Measurements from ENCODE around the gene TNPO1.
"Not testable (repeated sequence)": the region's sequence is repeated elsewhere in the genome, so short reads cannot be mapped to it uniquely, and the experiment has no call there.

TNPO1 gene

DNA sequence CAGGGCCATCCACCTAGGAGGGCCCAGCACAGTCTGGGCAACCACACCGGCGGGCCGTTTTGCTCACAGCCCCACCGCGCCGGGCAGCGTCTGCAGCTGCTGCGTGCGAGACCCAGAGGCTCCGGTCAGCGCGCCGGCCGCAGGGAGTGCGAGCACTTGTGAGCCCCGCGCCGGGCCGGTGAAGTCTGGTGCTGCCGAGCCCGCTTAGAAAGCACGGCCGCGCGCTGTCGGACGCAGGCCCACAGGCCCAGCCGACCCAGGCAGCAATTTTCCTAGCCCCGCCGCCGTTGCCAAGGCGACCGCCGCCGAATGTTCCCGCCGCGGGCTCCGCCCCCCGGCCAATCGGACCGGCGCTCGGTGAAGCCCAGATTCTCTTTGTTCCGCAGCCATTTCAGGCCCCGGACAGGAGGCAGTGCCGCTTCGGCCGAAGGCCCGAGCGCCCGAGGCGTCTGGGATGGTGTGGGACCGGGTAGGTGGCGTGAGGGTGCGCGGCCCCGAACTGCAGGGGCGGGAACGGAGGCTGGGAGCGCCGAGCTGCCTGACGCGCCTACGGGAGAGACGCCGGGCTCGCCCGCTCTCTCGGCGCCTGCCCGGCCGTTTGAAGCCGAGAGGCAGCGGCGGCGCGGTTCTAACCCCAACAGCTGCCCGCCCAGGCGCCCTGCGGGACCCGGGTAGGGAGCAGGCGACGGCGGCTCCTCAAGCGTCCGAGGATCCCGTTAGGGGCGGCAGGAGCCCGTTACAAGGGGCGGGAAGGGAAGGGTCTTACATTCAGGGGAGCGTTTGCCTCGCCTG is at the start of gene TNPO1:
Gene TNPO1 (plus strand): TSS at position 378 of the 792 bp plus-strand sequence. CDS start 77 bp downstream, at position 455.
- DNase-seq = peak; percentile 81 to 87

DNA sequence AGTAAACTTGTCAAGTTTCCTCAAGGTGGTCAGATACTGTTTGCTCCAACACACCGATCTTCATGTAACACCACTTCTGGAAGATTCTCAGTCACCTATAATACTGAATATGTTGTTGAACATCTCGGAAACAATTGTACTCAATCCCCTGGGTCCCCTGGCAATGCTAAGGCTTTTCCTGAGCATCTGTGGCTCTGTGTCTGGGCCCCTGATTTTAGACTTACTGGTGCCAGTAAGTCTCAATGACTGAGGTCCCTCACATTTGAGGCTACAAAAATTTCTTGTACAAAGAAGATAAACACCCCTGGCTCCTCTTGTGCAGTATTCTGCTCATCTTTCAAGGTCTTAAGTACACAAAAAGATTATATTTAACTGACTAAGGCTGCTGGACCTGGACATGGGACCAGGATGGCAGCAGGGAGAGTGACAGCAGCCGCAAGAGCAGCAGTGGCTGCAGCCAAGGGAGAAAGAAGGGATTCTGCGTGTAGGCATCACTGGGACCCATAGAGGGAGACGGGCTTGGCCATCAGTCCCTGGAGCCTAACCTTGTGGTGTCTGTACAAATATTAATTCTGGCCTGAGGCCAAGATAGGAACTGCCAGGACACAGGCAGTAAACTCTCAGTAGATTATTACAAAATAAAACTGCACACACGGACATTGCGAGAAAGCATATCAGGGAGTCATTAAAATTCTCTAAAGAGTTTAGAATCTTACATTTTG is 49.0 kb upstream of the TNPO1 start:
- DNase-seq = peak; percentile 90

DNA sequence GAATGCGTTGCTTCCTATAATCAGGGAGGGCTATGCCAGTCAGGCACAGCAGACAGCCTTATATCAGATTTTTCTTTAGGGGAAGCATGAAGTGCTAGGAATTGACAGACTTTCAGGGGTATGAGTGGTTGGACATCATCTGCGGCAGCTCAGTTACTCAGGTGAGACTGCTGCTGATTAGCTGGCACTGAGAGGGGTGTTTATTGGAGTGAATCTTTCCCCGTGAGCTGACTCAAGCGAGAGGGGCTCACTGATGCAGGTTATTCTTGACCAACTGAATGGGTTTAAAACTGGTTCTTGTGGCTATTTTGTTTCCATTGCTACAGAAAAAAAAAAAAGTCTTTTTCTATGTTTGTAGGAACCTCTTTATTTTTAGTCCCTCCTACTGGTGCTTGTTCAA is 46.2 kb upstream of the TNPO1 start:
- no peak for DNase-seq

DNA sequence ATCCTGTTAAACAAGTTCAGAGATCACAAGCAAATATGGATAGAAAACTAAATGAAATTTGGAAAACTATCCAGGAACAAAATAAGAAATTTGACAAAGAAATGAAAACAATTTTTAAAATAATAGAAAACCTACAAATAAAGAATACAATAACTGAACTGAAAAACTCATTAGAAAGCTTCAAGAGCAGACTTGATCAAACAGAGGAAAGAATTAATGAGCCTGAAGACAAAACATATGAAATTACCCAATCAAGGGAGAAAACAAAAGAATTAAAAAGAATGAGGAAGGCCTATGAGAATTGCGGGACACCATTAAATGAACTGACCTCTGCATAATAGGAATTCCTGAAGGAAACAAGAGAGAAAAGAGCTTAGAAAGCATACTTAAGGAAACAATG is 39.8 kb upstream of the TNPO1 start:
- no peak for DNase-seq

DNA sequence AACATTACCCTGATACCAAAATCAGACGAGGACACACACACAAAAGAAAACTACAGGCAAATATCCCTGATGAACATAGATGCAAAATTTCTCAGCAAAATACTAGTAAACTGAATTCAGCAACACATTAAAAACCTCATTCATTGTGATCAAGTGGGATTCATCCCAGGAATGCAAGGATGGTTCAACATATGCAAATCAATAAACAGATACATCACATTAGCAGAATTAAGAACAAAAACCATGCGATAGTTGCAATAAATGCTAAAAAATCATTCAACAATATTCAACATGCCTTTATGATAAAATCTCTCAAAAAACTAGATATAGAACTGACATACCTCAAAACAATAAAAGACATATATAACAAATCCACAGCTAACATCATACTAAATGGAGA is 36.9 kb upstream of the TNPO1 start:
- DNase-seq = no peak

DNA sequence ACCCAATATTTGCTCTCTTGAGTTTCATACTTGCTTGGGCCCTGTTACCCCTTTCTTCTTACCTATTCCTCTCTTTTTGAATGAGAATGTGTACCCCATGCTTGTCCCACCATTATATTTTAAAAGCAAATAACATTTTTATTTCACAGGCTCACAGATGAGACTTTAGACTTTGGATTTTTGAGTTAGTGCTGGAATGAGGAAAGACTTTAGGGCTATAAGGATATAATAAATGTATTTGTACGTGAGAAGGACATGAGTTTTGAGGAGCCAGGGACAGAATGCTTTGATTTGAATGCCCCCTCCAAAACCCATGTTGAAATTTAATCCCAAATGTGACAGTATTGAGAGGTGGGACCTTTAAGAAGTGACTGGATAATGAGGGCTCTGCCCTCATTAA is 33.1 kb upstream of the TNPO1 start:
- no peak for DNase-seq

DNA sequence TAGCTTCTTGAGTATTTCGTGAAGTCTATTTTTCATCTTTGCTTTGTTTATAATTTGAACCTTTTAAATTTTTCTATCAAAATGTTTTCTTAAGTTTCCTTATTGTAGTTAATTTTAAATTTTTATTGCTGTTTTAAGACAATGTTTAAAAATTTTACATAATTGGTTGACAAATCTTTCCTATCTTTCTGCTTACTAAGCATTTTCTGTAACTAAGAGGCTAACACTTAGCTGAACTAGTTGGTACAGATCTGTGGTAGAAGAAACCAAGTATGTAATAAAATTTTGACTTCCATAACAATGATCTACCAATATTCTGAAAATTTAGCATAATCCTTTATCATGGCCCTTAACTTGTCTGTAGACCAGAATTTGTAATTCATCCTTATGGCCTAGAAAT is 32.3 kb upstream of the TNPO1 start:
- no peak for DNase-seq

DNA sequence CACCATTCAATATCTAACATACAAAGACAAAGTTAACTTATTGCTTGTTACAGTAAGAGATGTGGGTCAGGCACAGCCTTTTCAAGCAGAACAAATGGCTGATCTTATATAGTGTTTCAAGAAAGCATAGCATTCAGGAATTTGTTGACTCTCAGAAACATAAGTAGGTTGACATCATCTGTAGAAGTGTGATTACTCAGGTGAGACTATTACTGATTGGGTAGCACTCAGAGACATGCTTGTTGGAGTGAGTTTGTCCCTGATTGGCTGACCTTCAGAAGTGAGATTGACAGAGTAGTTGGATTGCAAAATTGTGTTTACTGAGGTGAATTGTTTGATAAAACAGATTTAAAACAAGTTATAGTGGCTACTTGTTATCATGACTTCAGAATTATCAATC is 30.7 kb upstream of the TNPO1 start:
- DNase-seq = no peak

DNA sequence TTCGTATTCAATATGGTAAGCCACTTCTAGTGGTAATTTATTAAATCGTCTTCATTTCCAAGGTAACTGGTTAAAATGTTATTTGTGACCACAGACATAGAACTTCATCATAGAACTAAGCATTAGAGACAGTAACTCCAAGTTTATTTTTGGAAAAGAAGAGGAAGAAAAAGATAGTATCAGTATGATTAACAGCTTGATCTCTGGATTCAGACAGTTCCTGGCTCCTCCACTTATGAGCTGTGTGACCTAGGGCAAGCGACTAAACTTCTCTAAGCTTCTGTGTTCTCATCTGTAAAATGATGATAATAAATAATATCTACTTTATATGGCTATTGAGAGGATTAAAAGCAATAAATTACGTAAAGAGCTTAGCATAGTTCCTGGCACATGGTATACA is 29.8 kb upstream of the TNPO1 start:
- DNase-seq = no peak

DNA sequence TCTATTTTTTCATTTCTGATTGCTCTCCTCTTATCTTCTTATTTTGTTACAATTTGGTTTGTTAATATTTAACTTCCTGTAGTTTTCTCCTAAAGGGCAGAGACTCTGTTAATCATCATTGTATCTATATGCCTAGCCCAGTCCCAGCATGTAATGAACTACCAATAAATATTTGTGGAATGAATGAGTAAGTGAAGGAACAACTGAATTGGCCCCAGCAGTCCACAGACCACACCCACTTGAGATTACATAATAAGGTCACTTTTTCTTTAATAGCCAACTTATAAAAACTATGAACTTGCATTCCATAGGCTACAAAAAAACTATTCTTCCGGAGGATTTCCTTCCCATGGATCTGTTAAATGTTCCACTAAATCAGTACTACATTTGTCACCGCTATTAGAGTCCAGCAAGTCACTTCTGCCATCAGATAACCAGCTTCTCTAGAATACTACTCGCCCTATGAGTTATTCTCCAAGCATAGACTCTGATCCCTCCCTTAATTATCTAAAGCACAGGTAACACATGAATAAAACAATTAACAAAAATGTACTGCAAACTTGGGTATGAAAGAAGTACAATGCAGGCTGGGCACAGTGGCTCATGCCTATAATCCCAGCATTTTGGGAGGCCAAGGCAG is 27.5 kb upstream of the TNPO1 start:
- DNase-seq = no peak

DNA sequence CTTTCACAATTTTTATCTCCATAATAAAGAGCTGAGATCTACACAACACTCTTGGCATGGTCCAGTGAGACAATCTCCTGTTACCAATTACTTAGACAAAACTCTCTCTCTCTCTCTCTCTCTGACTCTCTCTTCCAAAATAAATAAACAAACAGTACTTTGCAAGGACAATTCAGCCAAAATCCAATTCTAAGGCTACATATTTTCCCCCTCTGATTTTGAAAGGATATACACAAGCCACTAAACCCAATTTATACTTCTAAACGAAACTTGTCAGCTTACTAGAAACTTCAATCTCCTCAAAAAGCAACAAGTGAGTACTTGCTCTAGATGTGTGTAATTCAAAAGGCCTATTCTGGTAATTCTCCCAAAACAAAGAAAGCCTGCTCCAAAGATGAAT is 26.3 kb upstream of the TNPO1 start:
- no peak for DNase-seq

DNA sequence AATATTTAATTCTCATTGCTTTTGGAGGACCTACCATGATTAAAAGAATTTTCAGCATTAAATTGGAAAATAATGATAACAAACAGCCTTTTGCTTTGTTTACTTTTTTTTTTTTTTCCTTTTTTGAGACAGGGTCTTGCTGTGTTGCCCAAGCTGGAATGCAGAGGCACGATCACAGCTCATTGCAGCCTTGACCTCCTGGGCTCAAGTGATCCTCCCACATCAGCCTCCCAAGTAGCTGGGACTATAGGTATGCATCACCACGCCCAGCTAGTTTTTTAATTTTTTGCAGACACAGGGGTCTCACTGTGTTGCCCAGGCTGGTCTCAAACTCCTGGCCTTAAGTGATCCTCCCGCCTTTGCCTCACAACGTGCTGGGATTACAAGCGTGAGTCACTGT is 23.8 kb upstream of the TNPO1 start:
- DNase-seq = not testable (repeated sequence)

DNA sequence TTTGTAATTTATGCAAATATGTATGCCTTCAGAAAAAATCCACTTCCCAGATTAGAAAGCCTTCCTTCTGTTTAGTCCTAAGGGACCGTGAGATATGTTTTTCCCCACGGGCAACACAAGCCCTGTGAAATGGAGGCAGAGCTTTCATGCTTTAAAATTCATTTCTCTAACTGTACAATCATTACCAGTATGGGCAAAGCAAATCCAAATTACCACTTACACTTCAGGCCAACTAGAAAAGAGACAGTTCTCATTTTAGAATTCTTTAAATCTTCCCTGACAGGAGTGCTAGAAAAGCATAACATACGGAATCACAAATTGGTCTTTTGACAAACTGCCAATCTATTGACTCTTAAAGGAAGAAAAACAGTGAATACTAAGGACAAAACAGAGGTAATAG is 20.5 kb upstream of the TNPO1 start:
- no peak for DNase-seq

DNA sequence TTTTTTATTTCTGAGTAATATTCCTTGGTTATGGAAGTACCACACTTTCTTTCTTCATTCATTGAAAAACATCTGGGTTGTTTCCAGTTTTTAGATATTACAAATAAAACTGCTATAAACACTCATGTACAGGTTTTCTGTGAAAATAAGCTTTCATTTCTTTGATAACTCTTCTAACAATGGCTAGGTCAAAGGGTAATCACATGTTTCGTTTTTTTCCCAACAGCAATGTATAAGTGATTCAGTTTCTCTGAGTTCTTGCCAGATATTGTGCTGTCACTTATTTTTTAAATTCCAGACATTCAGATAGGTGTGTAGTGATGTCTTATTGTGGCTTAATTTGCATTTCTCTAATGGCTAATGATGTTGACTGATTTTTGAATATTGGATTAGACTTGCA is 16.7 kb upstream of the TNPO1 start:
- DNase-seq = no peak

DNA sequence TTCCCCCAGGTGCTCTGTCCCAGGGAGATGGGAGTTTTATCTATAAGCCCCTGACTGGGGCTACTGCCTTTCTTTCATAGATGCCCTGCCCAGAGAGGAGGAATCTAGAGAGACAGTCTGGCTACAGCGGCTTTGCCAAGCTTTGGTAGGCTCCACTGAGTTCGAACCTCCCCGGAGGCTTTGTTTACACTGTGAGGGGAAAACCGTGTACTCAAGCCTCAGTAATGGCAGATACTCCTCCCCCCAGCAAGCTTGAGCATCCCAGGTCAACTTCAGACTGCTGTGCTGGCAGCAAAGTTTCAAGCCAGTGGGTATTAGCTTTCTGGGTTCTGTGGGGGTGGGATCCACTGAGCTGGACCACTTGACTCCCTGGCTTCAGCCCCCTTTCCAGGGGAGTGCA is 7.8 kb upstream of the TNPO1 start:
- not testable (repeated sequence) for DNase-seq

DNA sequence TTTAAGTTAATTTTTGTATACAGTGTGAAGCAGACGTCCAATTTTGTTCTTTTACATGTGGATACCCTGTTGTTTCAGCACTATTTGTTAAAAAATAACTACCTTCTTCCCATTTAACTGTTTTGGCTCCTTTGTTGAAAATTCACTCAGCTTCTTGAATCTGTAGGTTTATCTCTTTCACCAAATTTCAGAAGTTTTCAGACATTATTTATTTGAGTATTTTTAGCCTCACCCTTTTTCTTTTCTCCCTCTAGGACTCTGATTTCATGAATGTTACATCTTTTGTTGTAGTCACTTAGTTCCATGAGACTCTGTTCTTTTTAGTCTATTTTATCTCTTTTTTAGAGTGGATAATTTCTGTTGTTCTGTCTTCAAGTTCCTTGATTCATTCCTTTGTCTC is 4.6 kb upstream of the TNPO1 start:
- DNase-seq = no peak

DNA sequence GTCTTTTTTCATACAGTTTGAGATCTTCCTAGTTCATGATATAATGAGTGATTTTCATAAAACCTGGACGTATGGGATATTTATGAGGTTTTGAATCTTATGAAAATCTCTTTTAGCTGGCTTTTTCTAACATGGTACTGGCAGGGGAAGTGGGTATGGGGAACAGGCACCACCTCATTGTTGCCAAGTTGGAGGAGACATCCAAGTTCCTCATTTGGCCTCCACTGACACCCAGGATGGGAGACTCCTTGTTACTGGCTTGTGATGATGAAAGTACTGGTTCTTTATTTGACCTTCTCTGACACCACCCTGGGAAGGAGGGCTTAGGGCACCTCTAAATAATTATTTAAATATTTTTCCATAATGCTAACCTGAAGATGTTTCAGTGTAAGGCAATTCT is 4.0 kb upstream of the TNPO1 start:
- DNase-seq = no peak

DNA sequence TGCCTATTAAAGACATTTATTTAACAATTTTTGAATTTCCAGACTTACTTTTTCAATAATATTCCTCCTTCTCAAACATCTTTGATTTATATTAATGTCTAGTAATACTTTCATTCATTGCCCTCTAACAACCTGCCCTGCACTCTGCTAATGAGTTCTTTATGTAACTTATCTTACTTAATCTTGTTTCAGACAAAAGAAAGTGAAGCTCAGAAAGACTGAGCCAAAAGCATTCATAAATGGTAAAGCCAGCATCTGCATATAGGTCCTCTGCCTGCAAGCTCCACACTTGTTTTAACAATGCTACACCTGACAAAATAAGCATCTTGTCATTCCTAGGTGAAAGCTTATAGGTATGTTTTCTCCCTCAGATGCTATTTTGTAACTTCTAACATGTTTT is 2.4 kb upstream of the TNPO1 start:
- DNase-seq = no peak

DNA sequence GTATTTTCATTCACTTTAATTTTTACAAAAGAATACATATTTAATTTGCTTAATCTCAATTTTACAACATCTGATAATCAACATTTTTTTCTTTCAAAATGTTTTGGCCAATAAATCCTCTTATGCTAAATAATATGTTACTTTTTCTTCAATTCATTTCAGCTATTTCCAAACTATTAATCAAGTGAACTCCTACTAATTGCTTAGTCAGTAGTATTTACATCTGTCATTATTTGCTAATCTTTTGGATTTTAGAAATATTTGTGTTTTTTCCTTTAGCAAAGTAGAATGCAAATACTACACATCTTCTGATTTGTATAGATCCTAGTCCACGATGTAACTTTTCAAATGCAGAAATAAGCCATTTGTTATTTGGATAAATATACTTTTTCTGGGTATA is 1.6 kb upstream of the TNPO1 start:
- no peak for DNase-seq

DNA sequence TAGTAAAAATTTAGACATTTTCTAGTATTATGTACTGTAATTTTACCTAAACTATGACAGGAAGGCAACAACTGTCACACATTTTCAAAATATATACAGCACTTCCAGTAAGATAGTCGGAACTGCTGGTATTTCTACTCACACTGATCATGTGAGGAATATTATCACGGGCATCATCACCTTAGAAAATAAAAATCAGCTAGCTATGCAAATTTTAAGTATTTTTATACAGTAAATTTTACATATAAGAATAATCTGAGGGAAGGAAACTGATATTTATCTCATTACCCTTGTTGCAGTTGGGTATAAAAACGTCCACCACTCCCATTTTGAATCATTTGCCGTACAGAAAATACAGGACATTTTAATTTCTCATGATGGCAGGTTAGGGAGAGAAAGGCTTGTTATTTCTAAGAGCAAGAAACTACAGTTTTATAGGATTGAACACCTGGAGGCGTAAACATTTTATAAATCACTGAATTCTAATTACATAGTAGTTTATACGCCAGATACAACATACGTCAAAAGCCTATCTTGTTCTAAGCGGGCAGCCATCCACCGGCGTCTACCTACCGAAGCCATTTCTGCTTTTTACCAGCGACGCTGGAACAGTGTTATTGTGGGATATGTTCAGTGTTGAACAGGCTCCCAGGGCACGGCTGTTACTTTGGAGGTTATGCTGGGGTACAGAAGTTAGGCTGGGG is 729 bp upstream of the TNPO1 start:
- peak in 1 of 2 experiments; percentile 5 for DNase-seq

DNA sequence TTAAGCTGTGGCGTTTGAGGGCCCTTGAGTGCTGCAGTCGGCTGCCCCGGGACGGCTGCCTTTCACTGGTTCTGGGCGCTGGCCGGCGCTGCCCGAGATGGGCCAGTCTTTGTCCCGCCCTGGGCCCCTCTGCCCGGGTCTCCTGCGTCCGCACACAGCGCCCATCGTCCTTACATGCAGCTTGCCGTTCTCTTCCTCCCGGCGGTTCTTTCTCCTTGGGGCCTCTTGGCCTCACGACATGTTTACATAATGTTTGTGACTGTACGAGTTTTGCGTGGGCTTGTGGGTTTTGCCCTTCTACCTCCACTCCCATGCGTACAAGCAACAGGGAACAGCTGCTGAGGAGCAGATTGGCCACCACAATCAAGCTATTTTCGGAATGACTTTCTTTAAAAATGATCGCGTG is 618 bp downstream of the TNPO1 start:
- DNase-seq = peak in 1 of 2 experiments; percentile 12

DNA sequence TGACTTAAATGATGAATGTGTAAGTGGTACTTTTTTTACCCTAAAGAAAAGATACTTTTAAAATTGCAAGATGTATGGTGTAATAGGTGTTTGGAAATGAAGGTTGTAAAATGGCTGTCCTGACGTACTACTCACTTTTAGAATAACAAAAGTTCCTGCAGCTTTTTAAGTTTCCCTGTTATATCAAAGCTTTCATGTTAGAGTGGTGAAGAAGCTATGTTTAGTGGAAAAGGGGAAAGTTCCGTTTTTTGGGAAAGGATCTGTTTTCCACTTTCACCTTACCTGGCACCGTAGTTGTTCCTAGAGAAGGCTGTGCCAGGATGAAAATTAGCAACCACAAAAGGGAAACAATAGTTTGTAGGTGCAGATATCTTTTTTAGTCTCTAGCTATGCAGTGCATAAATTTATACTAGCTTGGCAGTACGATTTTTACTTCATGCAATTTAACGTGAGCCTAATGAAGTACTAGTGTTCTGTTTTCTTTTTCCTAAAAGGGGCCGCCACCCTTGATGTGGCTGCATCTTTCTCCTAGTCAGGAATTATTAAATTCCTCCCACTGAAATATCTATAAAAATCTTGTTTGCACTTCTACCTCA is 1.3 kb downstream of the TNPO1 start:
- no peak for DNase-seq

Measured in SHP77 (cell line).